GM08714 (cell line): ENCODE data around the gene ZNF280C.

Source experiments
- H3K4me3 ChIP-seq: fragments of 200-500 bp; sonication (Bioruptor generic); 2 replicates; pipeline ENCODE4 v1.5.1; 2014; ENCODE audit warnings: mild to moderate bottlenecking, low read length, inconsistent platforms
- ZNF274 ChIP-seq: IDR thresholded peaks from 2 replicates; pipeline ENCODE4 v1.6.1; 2012; ENCODE audit warnings: mild to moderate bottlenecking, low read depth, low read length

Gene ZNF280C

GRCh38 chrX:130268449-130269170, at the start of gene ZNF280C:
ZNF280C (minus strand) TSS chrX:130268899; CDS start chrX:130260449, 8,450 bp downstream.
- TF ChIP-seq ZNF274, result no peak
- peak within 1 kb of the TSS; percentile 96 for H3K4me3 ChIP-seq

- H3K4me3 ChIP-seq, result no peak overlapping the region
- no peak for TF ChIP-seq ZNF274
These were observed 36.1 kb upstream of the ZNF280C start for GRCh38 chrX:130304587-130305368.

GRCh38 chrX:130301977-130302376, 33.3 kb upstream of the ZNF280C start:
- H3K4me3 ChIP-seq, result no peak overlapping the region
- no peak for TF ChIP-seq ZNF274

- H3K4me3 ChIP-seq, result no peak overlapping the region
- TF ChIP-seq ZNF274, result no peak
These were observed 32.7 kb upstream of the ZNF280C start for GRCh38 chrX:130301405-130301804.

- TF ChIP-seq ZNF274, result no peak
- no peak overlapping the region for H3K4me3 ChIP-seq
These were observed 31.2 kb upstream of the ZNF280C start for GRCh38 chrX:130300010-130300282.

- no peak for TF ChIP-seq ZNF274
- no peak overlapping the region for H3K4me3 ChIP-seq
These were observed 30.7 kb upstream of the ZNF280C start for GRCh38 chrX:130299279-130300009.

- no peak for TF ChIP-seq ZNF274
- H3K4me3 ChIP-seq, result no peak overlapping the region
These were observed 28.0 kb upstream of the ZNF280C start for GRCh38 chrX:130296743-130297142.

GRCh38 chrX:130296297-130296678, 27.6 kb upstream of the ZNF280C start:
- no peak for TF ChIP-seq ZNF274
- no peak overlapping the region for H3K4me3 ChIP-seq

GRCh38 chrX:130295519-130296296, 27.0 kb upstream of the ZNF280C start:
- H3K4me3 ChIP-seq, result no peak overlapping the region
- no peak for TF ChIP-seq ZNF274

- H3K4me3 ChIP-seq, result no peak overlapping the region
- no peak for TF ChIP-seq ZNF274
These were observed 18.5 kb upstream of the ZNF280C start for GRCh38 chrX:130287071-130287770.

- H3K4me3 ChIP-seq, result no peak overlapping the region
- no peak for TF ChIP-seq ZNF274
These were observed 17.0 kb upstream of the ZNF280C start for GRCh38 chrX:130285710-130286109.

- TF ChIP-seq ZNF274, result no peak
- H3K4me3 ChIP-seq, result no peak overlapping the region
These were observed 16.4 kb upstream of the ZNF280C start for GRCh38 chrX:130285069-130285620.

- no peak for TF ChIP-seq ZNF274
- H3K4me3 ChIP-seq, result no peak overlapping the region
These were observed 13.5 kb upstream of the ZNF280C start for GRCh38 chrX:130282151-130282550.
